Spleen (tissue), 11 donors: ENCODE measurements around the gene TRIO. TPM values are rescaled to one million over a fixed set of nuclear protein-coding genes. Genes with fewer than 3 reads are reported as not detected.

Experiments
- DNase-seq: peaks from one replicate; pipeline ENCODE4 v3.0.0-alpha.2; 2020
- H3K27ac ChIP-seq, 8 donors: fragments of 200-600 bp; sonication (generic) in 7 of 8; 1 replicate in 4 of 8; 2 replicates in 4 of 8; pipeline versions ENCODE4 v1.5.0 to v1.8.0; 2016 to 2021; ENCODE audit warnings: inconsistent platforms in 4 of 8, mild to moderate bottlenecking in 4 of 8, moderate library complexity in 1 of 8
- H3K27me3 ChIP-seq, 7 donors: fragments of 200-600 bp; sonication (generic) in 6 of 7; replicated peaks in 1 of 7; 1 replicate in 4 of 7; 2 replicates in 3 of 7; pipeline versions ENCODE4 v1.5.0 to v1.8.0; 2016 to 2021; ENCODE audit warnings: inconsistent platforms in 3 of 7, mild to moderate bottlenecking in 1 of 7
- H3K36me3 ChIP-seq, 6 donors: fragments of 200-600 bp; sonication (generic) in 5 of 6; 1 replicate in 4 of 6; 2 replicates in 2 of 6; pipeline versions ENCODE4 v1.5.0 to v1.8.0; 2016 to 2021; ENCODE audit warnings: inconsistent platforms in 2 of 6
- H3K4me1 ChIP-seq, 6 donors: fragments of 200-600 bp; sonication (generic) in 5 of 6; 1 replicate in 3 of 6; 2 replicates in 3 of 6; pipeline versions ENCODE4 v1.5.0 to v1.8.0; 2016 to 2021; ENCODE audit warnings: inconsistent platforms in 3 of 6
- H3K4me3 ChIP-seq, 8 donors: fragments of 200-600 bp; sonication (generic) in 7 of 8; 1 replicate in 4 of 8; 2 replicates in 4 of 8; pipeline versions ENCODE4 v1.5.0 to v1.8.0; 2016 to 2021; ENCODE audit warnings: inconsistent platforms in 4 of 8, mild to moderate bottlenecking in 4 of 8, moderate library complexity in 2 of 8
- H3K9me3 ChIP-seq, 8 donors: fragments of 200-600 bp; sonication (generic) in 7 of 8; 1 replicate in 4 of 8; 2 replicates in 4 of 8; pipeline versions ENCODE4 v1.5.0 to v1.8.0; 2016 to 2021; ENCODE audit warnings: inconsistent platforms in 4 of 8
- POLR2A ChIP-seq, 3 donors: fragments of 450-650 bp; IDR thresholded peaks; one replicate each; pipeline ENCODE4 v1.5.1; 2017; ENCODE audit warnings: antibody characterized with exemption in 3 of 3, mild to moderate bottlenecking in 1 of 3
- POLR2AphosphoS5 ChIP-seq, 3 donors: sonication (generic); formaldehyde crosslinking; IDR thresholded peaks; one replicate each; pipeline ENCODE4 v1.5.1; 2017; ENCODE audit warnings: antibody characterized with exemption in 3 of 3
- WGBS, 5 donors: extraction: QIAGEN DNeasy Blood & Tissue Kit in 3 of 5; methylation state at CpG; one replicate each; pipeline versions ENCODE4 v1.1.5 to v1.1.7; 2013 to 2018; 5-methylcytosine and 5-hydroxymethylcytosine counted together
- intact Hi-C: fragments of 100-400 bp; cut with DNase I; formaldehyde crosslinking; loops from one replicate; pipeline ENCODE4 v1.15.0; 2023; ENCODE audit warnings: low total_unique reads
- polyA plus RNA-seq, 3 donors: library from polyadenylated mRNA; stranded (reverse); fragments of 200-250 nt; gene quantifications; one replicate each; pipeline ENCODE4 v1.2.1, GENCODE V29; 2013
- total RNA-seq, 7 donors: library from RNA; depleted of rRNA in 3 of 7; stranded (reverse); fragments of >200 nt in 3 of 7; fragmentation: NEBNext Ultra II Directional in 4 of 7; extraction: Animal tissue kit (Norgen Biotek cat#: 25700) in 4 of 7; gene quantifications; one replicate each; pipeline versions ENCODE4 v1.1.0 to v1.2.1, GENCODE V29; 2016 to 2021
- donor health status: healthy with polysubstance abuse.
- donor health status: DM: no; HTN: no; CAD: no; lungs with moderate emphysema.
- donor health status: DM: no; HTN: no; CAD: no.
- donor health status: Bipolar disorder and iron deficiency.
- donor health status: healthy.
- donor health status: DM: no; HTN: no; CAD: no.
- donor health status: DM: yes; HTN: yes; CAD: no.

TRIO gene
- total and polyA plus RNA-seq, 10 donors, result 21.5 to 280 (median 190) TPM

- WGBS, 5 donors, result 58 to 81% (median 73%) methylated on average over 8 of the region's 8 CpGs
- TF ChIP-seq POLR2AphosphoS5 (IDR thresholded peaks at IDR 0.05) (no peak), POLR2A (IDR thresholded peaks at IDR 0.05) (no peak)
Measured at GRCh38 chr5:14557791-14558415, 414.8 kb downstream of the TRIO start.

More at GRCh38 chr5:14557791-14558415, 414.8 kb downstream of the TRIO start:
- peaks cover 0 to 3% (median 0%) of the 10 kb centered on the region in 6 donors for H3K36me3 ChIP-seq
- no peak overlapping the region for H3K27ac ChIP-seq
- H3K4me1 ChIP-seq, result peaks cover 6 to 41% (median 22%) of the 10 kb centered on the region in 6 donors
- no peak overlapping the region for H3K4me3 ChIP-seq
- peaks cover 0 to 9% (median 0%) of the 10 kb centered on the region in 8 donors for H3K9me3 ChIP-seq
- intact Hi-C loops, result no loop called here
- no peak for DNase-seq
- H3K27me3 ChIP-seq, result peaks cover 0 to 11% (median 0%) of the 10 kb centered on the region in 7 donors

Other genes with a start within 250 kb of the TRIO start
- 1 to 10 TPM in 1 of 7 donors, under 1 TPM in 6; 0.14 to 1.5 (median 0.34) TPM for gene DNAH5, start 198.7 kb upstream of the TRIO start, total RNA-seq
- gene DNAH5, start 198.7 kb upstream of the TRIO start, polyA plus RNA-seq, result under 1 TPM; 0.02 to 0.03 (median 0.02) TPM